Measurements from ENCODE around the gene PMPCA. TPM values are rescaled to one million over a fixed set of nuclear protein-coding genes. Genes with fewer than 3 reads are reported as not detected.

PMPCA gene
- total RNA-seq, 2 experiments from 2014 or later: 69.2 to 73.7 TPM

DNA sequence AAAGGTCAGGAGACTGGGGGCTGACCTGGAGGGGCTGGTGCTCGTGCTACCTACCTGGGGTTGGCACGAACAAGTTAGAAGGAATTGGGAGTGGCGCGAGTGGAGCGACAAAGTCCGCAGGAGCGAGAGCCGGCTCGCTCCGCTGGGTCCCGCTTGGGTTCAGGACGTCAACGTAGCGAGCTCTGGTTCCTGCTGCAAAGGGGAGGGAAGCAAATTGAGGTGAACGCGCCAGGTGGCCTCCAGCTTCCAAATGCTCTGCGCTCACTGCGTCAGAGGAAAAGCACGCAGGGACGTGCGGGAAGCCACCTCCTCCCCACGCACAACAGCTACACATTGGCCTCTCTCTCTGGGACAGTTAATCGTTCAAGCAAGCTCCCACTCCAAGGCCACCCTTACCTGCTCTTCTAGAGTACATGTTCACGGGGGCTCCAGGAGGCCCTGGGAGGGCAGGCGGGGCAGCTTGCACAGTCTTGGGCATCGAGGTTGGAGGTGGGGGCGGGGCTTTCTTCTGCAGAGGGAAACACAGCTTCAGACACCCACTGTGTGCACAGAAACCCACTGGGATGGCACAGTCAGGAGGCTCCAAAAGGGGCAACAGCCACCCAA is 36.8 kb downstream of the PMPCA start:
- Mint-ChIP-seq H3K27me3 (ENCODE audit: low read depth) (no peaks in the 10 kb centered on the region), H3K4me3 (no peak overlapping the region), H3K27ac (no peak overlapping the region), H3K9me3 (no peaks in the 10 kb centered on the region), H3K4me1 (ENCODE audit: low read depth) (no peaks in the 10 kb centered on the region), H3K36me3 (ENCODE audit: low read depth) (peaks cover 41% of the 10 kb centered on the region)
- CTCF ChIA-PET: interaction anchor here (0.6 to 0.7 kb wide), 2 partner anchors 10 to 260 kb away, joined by 3 to 4 read pairs; no protein-coding TSS in a partner anchor
- intact Hi-C loops (cut with micrococcal nuclease): no loop called here
- DNase-seq: no peak

DNA sequence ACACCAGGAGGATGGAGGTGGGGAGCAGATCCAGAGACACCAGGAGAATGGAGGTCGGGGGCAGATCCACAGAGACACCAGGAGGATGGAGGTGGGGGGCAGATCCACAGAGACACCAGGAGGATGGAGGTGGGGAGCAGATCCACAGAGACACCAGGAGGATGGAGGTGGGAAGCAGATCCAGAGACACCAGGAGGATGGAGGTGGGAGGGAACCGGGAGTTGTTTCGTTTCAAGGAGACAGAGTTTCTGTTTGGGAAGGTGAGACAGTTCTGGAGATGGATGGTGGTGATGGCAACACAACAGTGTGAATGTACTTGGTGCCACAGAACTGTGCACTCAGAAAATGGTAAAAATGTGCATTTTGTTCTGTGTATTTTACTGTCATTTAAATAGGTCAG is 38.2 kb downstream of the PMPCA start:
- no peak for DNase-seq
- Mint-ChIP-seq H3K4me1 (ENCODE audit: low read depth) (no peaks in the 10 kb centered on the region), H3K36me3 (ENCODE audit: low read depth) (peaks cover 44% of the 10 kb centered on the region), H3K27me3 (ENCODE audit: low read depth) (no peaks in the 10 kb centered on the region), H3K9me3 (no peaks in the 10 kb centered on the region), H3K27ac (no peak overlapping the region), H3K4me3 (no peak overlapping the region)
- CTCF ChIA-PET: no interaction called here
- intact Hi-C loops (cut with micrococcal nuclease): no loop called here

DNA sequence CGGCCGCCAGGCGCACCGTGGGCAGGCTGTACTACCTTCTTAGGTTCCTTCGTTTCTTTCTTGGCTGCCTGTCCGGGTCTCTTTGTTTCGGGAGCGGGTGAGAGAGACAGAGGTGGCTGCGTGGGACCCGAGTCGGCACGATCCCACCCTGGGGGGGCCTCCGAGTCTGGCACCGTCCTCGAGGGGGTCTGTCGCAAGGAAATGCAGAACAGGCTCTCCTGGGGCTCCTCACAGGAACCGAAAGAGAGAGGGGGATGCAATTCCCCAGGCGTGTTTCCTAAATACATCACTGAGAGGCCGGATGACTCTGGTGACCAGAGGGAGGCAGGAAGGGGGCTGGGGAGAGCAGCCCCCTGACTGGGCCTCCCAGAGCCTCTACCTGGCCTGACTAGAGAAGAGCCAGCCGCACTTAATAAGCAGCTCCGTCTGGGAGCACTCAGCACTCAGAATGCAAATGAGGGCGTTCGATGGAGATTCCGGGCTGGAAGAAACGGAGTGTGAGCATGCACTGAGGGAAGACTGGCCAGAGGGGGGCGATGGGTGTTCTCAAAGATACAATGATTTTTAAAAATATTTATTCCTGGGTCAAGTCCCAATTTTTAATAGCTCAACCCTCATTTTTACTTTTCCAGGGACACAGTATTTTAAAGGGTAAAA is 40.9 kb downstream of the PMPCA start:
- no peaks in the 10 kb centered on the region for H3K9me3 Mint-ChIP-seq
- no peaks in the 10 kb centered on the region for H3K27me3 Mint-ChIP-seq (ENCODE audit: low read depth)
- peaks cover 46% of the 10 kb centered on the region for H3K36me3 Mint-ChIP-seq (ENCODE audit: low read depth)
- no peak for DNase-seq
- no peak overlapping the region for H3K4me3 Mint-ChIP-seq
- no peaks in the 10 kb centered on the region for H3K4me1 Mint-ChIP-seq (ENCODE audit: low read depth)
- no peak overlapping the region for H3K27ac Mint-ChIP-seq
- intact Hi-C loops (cut with micrococcal nuclease): no loop called here
- CTCF ChIA-PET: interaction anchor here (1.0 kb wide), 1 partner anchor 33 kb away, joined by 3 read pairs; no protein-coding TSS in a partner anchor

DNA sequence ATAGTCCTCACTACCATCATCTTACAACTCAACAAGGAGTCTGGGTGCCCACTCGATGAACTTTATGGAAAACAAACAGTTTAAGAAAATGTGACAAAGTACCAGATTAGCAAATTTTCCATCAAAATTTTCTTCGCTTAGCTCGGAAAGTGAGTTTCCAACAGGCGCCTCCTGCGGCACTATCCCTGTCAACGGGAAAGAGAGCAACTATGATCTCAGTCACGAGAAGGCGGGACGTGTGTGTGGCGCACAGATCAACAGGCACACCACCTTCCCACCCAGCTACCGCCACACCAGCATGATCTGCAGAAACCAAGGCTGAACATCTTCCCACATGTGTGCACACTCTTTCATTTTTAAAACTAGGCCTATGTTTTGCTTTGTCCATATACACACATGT is 42.9 kb downstream of the PMPCA start:
- Mint-ChIP-seq H3K27me3 (ENCODE audit: low read depth) (no peaks in the 10 kb centered on the region), H3K27ac (peak overlapping the region; percentile 50), H3K4me3 (no peak overlapping the region), H3K9me3 (no peaks in the 10 kb centered on the region), H3K36me3 (ENCODE audit: low read depth) (peaks cover 37% of the 10 kb centered on the region), H3K4me1 (ENCODE audit: low read depth) (no peaks in the 10 kb centered on the region)
- intact Hi-C loops (cut with micrococcal nuclease): no loop called here
- CTCF ChIA-PET: no interaction called here
- no peak for DNase-seq

DNA sequence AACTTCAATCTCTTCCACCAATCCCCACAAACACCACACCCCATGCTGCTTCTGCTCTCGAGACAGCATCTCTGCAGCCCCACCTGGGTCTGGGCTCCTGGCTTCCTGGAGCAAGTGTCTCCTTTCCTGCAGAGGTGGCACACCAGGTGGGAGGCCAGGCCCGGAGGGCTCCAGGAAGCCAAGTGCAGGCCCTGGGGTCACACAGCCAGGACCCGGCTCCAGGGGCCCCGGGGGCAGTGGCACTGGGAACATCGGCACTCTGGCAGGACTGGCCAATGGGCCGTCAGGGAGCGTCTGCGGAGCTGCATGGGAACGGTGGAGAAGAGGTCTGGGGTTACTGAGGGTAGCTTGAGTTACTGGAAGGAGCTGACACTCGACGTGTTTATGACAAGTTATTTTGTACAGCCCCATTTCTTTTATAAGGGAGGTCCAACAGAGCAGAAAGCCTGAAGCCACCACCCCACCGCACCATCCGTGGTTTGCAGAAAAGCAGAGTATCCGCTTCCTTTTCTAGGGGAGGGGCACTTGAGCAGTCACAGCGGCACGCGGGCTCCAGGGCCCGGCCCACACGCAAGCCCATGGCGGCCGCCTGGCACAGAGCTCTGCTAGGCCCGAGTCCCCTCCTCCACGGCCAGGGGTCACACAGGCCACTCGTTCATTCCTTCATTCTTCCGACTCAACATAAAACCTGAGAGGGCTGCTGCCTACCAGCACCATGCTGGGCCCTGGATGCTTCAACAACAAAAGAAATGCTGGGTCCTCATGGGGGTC is 43.8 kb downstream of the PMPCA start:
- CTCF ChIA-PET: no interaction called here
- Mint-ChIP-seq H3K9me3 (no peaks in the 10 kb centered on the region), H3K27me3 (ENCODE audit: low read depth) (no peaks in the 10 kb centered on the region), H3K36me3 (ENCODE audit: low read depth) (peaks cover 42% of the 10 kb centered on the region), H3K4me3 (no peak overlapping the region), H3K4me1 (ENCODE audit: low read depth) (no peaks in the 10 kb centered on the region), H3K27ac (no peak overlapping the region)
- DNase-seq: no peak
- intact Hi-C loops (cut with micrococcal nuclease): no loop called here

DNA sequence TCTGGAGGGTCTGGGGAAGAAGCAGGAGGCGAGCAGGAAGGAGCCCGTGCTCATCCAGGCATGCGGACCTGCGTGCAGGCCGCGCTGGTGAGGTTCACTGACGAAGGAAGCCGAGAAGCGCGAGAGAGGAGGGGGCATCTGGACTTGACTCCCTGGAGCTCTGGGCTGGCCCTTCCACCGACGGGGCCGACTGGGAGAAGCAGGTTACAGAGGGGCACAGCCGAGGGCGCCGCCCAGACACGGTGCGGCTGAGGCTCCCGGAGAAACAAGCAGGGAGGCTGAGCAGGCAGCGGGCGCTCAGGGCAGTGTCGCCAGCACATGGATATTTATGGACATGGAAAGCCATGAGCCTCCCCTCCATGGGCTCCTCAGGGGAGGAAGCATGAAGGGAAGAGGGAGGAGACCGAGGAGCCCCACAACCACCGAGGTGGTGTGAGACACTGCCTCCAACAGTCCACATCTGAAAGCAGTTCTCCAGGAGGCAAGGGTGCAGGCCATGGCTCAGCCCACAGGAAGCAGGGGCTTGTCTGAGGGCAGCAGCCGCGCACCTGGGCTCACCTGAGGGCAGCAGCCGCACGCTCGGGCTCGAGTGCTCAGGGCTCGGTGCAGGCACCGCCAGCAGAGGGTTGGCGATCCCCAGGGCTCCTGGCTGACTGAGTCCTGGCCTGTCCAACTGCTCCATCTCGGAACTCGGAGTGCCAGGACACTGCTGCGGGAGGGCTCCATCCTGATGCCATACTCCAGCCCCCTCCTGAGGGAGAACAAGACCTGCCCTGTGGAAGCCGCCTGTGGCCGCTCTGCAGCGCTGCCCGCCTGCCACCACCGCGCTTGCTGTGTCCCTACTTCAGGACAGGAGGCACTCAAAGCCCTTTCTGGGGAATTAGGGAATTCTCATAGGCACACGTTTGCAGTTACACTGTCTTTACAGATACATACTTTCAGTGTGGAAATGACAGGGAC is 44.9 kb downstream of the PMPCA start:
- CTCF ChIA-PET: no interaction called here
- H3K36me3 Mint-ChIP-seq (ENCODE audit: low read depth): peaks cover 42% of the 10 kb centered on the region

DNA sequence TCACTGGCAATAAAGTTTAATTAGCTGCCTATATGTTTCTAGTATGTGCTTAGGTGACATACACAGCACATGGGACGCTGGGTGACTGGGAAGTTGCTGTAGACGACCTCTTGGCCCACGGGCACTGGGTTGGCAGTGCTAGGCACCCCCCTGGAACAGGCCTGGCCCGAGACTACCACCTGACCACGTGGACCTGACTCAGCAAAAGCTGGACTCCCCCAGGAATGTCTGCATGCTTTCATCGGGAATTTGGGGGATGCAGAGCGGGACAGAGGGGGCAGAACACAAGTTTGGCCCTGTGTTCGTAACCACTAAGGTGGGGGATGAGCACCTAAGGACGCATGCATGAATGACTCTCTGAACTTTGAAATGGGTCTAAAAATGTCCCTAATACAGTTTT is 45.8 kb downstream of the PMPCA start:
- CTCF ChIA-PET: no interaction called here
- Mint-ChIP-seq H3K4me1 (ENCODE audit: low read depth) (no peaks in the 10 kb centered on the region), H3K9me3 (no peaks in the 10 kb centered on the region), H3K27ac (no peak overlapping the region), H3K4me3 (no peak overlapping the region), H3K36me3 (ENCODE audit: low read depth) (peaks cover 44% of the 10 kb centered on the region), H3K27me3 (ENCODE audit: low read depth) (no peaks in the 10 kb centered on the region)
- intact Hi-C loops (cut with micrococcal nuclease): no loop called here
- no peak for DNase-seq

More for the DNA sequence above, 44.9 kb downstream of the PMPCA start:
- Mint-ChIP-seq H3K9me3 (no peaks in the 10 kb centered on the region), H3K4me1 (ENCODE audit: low read depth) (no peaks in the 10 kb centered on the region), H3K27me3 (ENCODE audit: low read depth) (no peaks in the 10 kb centered on the region), H3K4me3 (no peak overlapping the region), H3K27ac (no peak overlapping the region)
- intact Hi-C loops (cut with micrococcal nuclease): no loop called here
- DNase-seq: no peak

DNA sequence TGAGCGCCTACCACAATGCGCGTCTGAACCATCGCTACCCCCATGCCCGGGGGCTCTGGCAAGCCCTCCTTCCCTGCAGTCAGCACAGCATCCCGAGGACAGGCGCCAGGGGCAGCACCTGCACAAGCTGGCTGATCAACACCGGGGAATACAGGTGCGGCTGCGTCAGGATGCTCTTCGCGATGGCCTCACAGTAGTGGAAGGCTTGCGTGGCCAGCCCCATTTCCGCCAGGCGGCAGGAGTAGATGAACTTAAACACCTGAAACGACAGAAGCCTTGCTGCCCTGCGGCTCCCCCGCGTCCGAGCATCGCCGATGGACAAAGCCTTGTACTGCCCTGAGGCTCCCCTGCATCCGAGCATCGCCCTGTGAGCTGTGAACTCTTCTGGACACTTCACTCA is 46.9 kb downstream of the PMPCA start:
- H3K9me3 Mint-ChIP-seq: no peaks in the 10 kb centered on the region
- no peaks in the 10 kb centered on the region for H3K4me1 Mint-ChIP-seq (ENCODE audit: low read depth)
- no peak overlapping the region for H3K27ac Mint-ChIP-seq
- CTCF ChIA-PET: no interaction called here
- H3K36me3 Mint-ChIP-seq (ENCODE audit: low read depth): peaks cover 45% of the 10 kb centered on the region
- no peak overlapping the region for H3K4me3 Mint-ChIP-seq
- no peaks in the 10 kb centered on the region for H3K27me3 Mint-ChIP-seq (ENCODE audit: low read depth)
- no peak for DNase-seq
- intact Hi-C loops (cut with micrococcal nuclease): no loop called here

DNA sequence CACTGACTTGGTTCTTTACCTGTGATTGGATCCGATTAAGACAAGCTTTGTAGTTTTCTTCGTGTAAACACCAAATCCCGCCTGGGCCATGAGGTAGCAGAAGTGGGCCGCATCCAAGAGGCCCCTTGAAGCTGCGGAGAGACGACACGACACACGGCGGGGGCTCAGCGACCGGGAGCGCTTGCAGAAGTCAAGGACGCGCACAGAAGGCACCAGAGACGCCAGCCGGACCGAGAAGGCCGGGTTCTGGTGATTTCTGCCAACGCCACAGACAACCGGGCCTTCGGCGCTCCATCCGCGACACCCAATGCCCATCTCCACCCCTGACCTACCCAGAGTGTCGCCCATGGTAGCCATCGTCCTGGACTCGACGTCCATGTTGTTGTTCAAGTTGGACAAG is 49.0 kb downstream of the PMPCA start:
- Mint-ChIP-seq H3K9me3 (no peaks in the 10 kb centered on the region), H3K36me3 (ENCODE audit: low read depth) (peaks cover 43% of the 10 kb centered on the region), H3K27ac (no peak overlapping the region), H3K4me1 (ENCODE audit: low read depth) (no peaks in the 10 kb centered on the region), H3K4me3 (no peak overlapping the region), H3K27me3 (ENCODE audit: low read depth) (no peaks in the 10 kb centered on the region)
- CTCF ChIA-PET: no interaction called here
- DNase-seq: no peak
- intact Hi-C loops (cut with micrococcal nuclease): no loop called here

DNA sequence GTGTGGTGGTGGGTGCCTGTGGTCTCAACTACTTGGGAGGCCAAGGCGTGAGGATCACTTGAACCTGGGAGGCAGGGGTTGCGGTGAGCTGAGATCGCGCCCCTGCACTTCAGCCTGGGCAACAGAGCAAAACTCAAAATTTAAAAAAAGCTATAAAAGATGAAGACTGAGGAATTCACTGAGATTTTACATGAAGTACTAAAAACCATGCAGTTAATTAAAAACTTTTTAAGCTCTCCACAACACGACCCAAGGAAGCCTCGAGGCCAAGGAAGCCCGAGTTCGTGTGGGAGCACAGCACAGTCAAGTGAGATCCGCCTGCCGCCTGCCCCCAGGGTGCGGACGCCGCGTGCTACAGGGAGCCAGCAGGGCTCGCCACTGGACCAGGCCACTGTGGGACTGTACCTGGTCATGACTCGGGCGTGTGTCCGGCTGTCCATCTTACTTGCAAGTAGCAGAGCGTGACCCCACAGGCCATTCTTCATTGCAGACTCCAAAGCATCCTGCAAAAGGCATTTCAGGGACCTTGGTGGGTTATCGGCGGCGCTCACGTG is 50.4 kb downstream of the PMPCA start:
- Mint-ChIP-seq H3K27me3 (ENCODE audit: low read depth) (no peaks in the 10 kb centered on the region), H3K36me3 (ENCODE audit: low read depth) (peaks cover 45% of the 10 kb centered on the region), H3K4me3 (no peak overlapping the region), H3K9me3 (no peaks in the 10 kb centered on the region), H3K27ac (no peak overlapping the region), H3K4me1 (ENCODE audit: low read depth) (no peaks in the 10 kb centered on the region)
- CTCF ChIA-PET: no interaction called here
- intact Hi-C loops (cut with micrococcal nuclease): no loop called here
- no peak for DNase-seq

DNA sequence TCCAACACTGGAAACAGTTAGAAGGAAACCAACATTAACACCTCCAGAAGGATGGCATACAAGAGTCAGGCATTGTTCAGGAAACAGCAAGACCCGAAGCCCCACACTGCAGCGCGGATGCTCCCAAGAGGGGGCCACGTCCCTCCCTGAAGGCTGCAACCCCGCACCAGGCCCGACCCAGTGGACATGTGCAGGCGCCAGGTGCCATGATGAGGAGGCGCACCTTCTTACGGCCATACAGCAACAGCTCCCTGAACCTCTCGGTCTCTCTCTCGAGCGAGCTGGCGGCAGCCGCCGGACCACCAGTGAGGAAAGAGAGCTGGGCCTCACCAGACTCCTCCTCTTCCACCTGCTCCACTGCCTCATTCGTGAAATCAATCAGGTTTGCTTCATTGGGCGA is 52.2 kb downstream of the PMPCA start:
- DNase-seq: no peak
- intact Hi-C loops (cut with micrococcal nuclease): no loop called here
- CTCF ChIA-PET: interaction anchor here (1.0 kb wide), 1 partner anchor 22 kb away, joined by 4 read pairs; no protein-coding TSS in a partner anchor
- Mint-ChIP-seq H3K9me3 (no peaks in the 10 kb centered on the region), H3K27me3 (ENCODE audit: low read depth) (no peaks in the 10 kb centered on the region), H3K4me3 (no peak overlapping the region), H3K36me3 (ENCODE audit: low read depth) (peaks cover 51% of the 10 kb centered on the region), H3K27ac (no peak overlapping the region), H3K4me1 (ENCODE audit: low read depth) (no peaks in the 10 kb centered on the region)

DNA sequence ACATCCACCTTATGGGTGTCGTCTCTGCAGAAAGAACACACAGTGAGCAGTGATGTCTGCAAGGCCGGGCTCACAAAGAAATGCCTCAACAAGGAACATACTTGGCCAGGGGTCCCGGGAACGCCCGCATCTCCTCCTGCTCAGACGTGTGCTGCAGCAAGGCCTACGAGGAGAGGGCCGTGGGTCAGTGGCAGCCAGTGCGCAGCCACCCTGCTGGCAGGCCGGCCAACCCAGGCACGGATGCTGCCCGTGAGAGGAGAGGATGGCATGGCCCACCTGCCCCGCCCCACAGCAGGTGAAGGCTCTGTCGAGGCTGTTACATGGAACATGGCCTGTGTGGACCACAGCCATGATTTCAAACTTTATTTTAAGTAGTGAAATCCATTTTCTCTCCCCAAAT is 53.1 kb downstream of the PMPCA start:
- no peak for DNase-seq
- Mint-ChIP-seq H3K27ac (no peak overlapping the region), H3K27me3 (ENCODE audit: low read depth) (no peaks in the 10 kb centered on the region), H3K9me3 (no peaks in the 10 kb centered on the region), H3K4me1 (ENCODE audit: low read depth) (no peaks in the 10 kb centered on the region), H3K36me3 (ENCODE audit: low read depth) (peaks cover 49% of the 10 kb centered on the region), H3K4me3 (no peak overlapping the region)
- intact Hi-C loops (cut with micrococcal nuclease): no loop called here
- CTCF ChIA-PET: interaction anchor here (1.0 kb wide), 1 partner anchor 23 kb away, joined by 4 read pairs; no protein-coding TSS in a partner anchor
